T-helper 1 cell treated with Interleukin-12 subunit alpha and Interleukin-12 subunit beta and Interleukin-4 antibody, amounts not matched to agents 30 ng/mL and 1 ng/mL, for 36 hours (primary cell): ENCODE results near the gene PPP1R16B. TPM values are rescaled to one million over a fixed set of nuclear protein-coding genes. Genes with fewer than 3 reads are reported as not detected.

Experiments used
- intact Hi-C: fragments of 100-400 bp; cut with micrococcal nuclease; formaldehyde crosslinking; loops from one replicate; pipeline ENCODE4 v1.15.1; 2024
- total RNA-seq: library from RNA; stranded (reverse); gene quantifications from 2 replicates; pipeline ENCODE4 v1.2.3, GENCODE V29; 2022

Gene PPP1R16B
- total RNA-seq, 1 donor from 2014 or later, result 102 TPM

DNA sequence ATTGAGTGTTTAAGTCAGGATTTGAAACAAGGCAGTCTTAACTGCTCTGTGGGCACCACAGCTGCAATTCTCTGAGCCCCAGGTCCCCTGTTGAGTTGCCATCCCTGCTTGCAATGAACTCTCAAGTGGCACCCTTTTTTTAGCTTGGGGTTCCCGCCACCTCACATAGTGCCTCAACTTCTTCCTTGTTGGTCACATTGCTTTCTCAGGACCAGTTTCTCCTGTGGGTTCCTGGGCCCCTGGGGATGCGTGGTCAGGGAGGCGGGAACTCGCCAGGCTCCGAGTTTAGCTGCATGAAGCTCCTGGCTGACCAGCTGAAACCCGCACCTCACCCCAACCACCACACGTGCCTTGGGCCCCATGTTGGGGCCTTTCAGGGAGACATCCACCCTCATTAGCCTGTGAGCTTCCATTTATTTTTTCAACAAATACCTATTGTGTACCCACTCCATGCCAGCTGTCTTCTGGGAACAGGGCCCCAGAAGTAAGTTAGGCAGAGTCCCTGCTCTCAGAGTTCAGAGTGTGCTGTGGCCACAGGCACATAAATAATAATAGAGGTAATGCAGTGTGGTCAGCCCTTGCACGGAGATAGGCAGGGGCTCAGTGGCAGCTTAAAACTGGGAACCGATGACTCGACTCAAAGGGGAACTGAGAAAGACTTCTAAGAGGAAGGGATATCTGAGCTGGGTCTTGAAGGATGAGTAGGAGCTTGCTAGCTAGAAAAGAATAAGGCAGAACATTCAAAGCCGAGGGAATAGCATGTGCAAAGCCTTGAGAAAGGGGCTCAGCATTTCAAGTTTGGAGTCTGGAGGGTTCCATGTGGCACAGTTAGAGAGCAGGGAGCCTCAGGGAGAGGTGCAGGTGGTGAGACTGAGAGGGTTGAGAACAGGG, 86.8 kb downstream of the PPP1R16B start:
- intact Hi-C loops, result loop anchor here (5.0 kb wide), 1 partner anchor 35 kb away; no protein-coding TSS in a partner anchor

DNA sequence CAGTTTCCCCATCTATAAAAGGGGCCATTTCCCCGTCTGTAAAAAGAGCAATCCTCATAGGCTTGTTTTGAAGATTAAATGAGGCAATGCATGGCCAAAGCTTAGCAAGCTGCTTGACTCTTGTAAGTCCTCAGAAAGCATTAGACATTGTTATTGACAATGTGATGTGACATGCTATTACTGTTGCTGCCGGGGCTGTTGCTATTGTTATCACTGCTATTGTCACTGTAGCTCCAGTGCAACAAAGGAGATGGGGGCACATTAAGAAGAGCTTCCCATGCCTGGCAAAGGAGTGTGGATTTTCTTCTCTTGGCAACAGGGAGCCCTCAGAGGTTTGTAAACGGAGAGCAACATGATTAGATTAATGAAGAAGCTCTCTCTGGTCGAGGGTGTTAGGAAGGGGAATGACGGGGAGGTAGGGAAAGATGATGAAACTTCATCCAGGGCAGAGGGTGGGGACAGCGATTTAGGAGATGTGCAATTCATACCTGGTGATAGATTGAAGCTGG, 87.6 kb downstream of the PPP1R16B start:
- intact Hi-C loops, result loop anchor here (1.0 to 5.0 kb wide), 6 partner anchors 18 to 247 kb away; partner anchors contain the start of gene PPP1R16B

DNA sequence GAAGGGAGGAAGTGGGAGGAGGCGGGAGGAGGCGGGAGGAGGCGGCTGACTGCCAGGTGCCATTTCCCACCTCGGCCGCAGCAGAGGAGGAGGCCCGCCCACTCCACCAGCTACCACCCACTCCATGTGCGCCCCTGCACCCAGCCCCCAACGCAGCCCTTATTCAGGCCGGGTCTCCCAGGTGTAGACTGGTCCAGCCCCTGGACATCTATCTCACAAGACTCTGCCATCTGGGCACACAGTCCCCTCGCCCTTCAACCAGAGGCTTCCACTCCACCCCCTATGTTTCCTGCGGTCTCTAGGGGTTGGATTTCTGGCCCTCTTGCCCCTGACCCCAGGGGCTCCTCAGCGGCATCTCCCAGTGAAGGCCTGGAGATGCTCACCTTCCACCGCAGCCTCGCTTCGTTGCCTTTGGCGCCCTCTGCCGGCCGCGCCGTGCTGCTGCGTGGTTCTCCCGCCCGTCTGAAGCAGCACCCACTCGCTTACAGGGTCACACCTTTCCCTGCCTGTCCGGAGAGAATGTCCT, 88.1 kb downstream of the PPP1R16B start:
- intact Hi-C loops, result loop anchor here (1.0 to 5.0 kb wide), 7 partner anchors 18 to 247 kb away; partner anchors contain the start of genes ACTR5 and PPP1R16B

DNA sequence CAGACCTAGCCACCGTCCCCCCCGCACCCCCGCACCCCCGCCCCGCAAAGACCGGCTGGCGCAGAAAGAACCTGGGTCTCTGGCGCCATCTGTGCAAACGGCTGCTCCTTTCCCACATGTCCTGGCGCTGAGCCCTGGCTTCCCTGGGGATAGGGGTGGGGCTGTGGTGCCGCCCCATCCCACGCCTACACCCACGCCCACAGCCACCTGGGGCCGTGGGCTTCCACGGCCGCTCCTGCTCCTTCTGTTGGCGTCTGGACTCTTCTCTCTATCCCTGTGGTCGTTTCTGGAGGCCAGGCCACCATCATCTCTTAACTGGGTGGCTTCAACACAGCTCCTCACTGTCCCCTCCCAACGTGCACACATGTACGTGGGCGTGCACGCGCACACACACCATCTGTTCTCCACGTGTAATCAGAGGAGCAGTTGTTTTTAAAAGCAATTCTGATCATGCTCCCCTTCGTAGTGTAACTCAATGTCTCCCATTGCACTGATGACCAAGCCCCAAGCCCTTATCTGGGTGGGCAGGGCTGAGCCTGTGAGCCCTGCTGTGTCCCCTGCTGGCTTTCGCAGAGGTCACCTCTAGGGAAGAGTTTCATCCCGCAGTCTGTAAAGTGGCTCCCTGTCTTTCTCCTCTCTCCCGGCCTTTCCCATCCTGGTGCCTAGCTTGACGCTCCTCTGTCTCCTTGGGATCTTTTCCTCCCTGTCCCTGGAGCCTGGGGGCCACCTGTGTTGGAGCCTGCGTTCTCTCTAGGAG, 88.8 kb downstream of the PPP1R16B start:
- intact Hi-C loops, result loop anchor here (1.0 to 5.0 kb wide), 2 partner anchors 37 to 146 kb away; partner anchors contain the start of gene ACTR5

DNA sequence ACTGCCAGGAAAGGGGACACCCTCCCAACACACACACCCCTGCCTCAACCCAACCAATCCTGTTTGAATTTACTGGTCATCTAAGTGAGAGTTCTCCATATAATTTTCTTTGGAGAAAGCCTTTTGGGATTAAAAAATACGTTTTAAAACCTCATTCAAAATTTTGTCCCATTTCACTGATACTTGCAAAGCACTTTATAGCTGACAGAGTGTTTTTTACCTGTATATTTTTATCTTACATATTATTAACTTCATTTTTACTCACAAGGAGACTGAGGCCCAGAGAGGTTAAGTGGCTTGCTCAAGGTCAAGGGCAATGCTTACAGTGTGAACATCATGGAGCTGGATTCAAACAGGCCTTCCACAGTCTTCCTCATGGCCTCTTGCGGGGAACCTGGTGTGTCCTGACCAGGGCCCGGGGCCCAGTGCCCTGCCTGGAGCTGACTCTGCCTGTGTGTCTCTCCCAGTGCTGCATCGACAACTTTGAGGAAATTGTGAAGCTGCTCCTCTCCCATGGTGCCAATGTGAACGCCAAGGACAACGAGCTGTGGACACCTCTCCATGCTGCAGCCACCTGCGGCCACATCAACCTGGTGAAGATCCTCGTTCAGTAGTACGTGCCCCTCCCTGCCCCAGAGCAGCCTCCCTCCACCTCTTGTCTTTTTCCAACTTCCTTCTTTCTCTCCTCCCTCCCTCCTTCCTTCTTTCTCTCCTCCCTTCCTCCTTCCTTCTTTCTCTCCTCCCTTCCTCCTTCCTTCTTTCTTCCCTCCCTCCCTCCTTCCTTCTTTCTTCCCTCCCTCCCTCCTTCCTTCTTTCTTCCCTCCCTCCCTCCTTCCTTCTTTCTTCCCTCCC, 89.8 kb downstream of the PPP1R16B start:
- intact Hi-C loops, result no loop called here

DNA sequence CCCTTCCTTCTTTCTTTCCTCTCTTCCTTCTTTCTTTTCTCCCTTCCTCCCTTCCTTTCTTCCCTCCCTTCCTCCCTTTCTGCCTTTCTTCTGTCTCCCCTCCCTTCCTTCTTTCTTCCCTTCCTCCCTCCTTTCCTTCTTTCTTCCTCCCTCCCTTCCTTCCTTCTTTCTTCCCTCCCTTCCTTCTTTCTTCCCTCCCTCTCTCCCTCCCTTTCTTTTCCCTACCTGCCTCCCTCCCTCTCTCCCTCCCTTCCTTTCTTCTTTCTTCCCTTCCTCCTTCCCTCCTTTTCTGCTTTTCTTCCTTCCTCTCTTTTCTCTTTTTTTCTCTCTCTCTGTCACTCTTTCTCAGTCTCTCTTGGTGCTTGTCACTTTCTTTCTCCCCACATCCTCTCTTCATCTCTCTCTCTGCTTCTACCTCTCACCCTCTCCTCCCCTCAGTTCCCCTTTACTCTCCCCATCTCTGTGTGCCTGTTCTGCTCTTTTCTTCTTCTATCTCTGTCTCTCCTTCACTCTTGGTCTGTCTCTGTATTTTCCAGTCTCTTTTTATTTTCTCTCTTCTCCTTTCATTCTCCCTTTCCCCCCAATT, 90.6 kb downstream of the PPP1R16B start:
- intact Hi-C loops, result no loop called here

DNA sequence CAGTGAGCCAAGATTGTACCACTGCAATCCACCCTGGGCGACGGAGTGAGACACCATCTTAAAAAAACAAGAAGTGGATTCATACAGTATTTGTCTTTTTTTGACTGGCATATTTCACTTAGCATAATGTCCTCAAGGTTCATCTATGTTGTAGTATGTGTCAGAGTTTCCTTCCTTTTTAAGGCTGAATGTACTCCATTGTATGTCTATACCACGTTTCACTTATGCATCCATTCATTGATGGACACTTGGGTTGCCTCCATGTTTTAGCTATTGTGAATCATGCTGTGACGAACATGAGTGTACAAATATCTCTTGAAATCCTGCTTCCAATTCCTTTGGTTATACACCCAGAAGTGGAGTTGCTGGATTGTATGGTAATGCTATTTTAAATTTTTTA, 91.8 kb downstream of the PPP1R16B start:
- intact Hi-C loops, result no loop called here

DNA sequence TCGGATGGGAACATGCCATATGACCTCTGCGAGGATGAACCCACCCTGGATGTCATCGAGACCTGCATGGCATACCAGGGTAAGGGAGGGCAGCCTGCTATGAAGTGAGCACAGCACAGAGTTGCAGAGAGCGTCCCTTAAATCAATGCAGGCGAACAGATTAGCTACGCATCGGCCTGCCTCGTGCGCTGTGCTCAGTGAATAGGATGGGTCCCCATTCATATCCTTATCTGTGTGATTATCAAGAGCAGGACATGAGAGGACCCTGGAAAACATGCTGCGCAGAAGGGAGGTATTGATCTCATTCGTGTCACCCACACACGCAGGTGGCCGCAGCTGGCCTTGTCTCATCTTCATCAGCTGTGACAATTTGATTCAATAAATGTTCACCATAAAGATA, 95.1 kb downstream of the PPP1R16B start:
- intact Hi-C loops, result no loop called here

DNA sequence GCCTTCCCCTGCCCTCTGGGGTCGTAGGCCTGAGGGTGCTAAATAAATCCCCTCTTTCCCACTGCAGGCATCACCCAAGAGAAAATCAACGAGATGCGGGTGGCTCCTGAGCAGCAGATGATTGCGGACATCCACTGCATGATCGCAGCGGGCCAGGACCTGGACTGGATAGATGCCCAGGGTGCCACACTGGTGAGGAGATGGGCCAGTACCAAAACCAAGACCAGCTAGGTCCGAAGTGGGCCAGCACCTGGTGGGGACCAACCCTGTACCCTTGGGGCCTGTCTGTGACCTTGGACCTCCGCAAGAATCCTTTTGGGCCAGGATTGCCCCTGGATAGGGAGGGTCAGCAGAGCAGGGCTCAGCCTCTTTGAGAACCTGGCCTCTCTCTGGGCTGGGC, 97.1 kb downstream of the PPP1R16B start:
- intact Hi-C loops, result no loop called here

DNA sequence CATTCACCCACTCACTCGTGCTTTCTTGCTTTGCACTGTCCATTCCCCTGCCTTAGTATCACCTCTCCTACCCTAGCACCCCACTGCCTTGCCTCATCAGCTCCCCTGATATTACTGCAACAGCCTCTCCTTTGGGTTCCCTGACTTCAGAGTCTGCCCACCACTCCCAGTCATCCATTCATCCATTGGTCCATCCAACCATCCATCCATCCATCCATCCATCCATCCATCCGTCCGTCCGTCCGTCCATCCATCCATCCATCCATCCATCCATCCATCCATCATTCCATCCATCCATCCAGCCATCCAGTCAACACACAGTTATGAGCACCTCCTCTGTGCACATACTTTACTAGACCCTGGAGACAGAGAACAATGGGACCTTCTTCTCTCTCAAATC, 97.8 kb downstream of the PPP1R16B start:
- intact Hi-C loops, result no loop called here

DNA sequence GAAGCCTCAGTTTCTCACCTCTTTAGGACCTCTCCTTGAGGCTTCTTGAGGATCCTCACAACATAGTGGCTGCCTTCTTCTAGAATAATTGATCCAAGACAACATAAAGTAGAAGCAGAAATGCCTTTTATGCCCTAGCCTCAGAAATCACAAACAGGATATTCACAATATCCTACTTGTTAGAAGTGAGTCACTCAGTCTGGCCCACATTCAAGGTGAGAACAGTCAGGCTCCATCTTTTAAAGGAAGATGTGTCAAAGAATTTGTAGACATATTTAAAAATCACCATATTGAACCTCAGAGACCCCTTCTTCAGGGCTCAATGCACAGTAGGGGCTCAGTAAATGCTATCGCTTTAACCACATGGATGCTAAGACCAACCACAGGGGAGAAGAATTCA, 99.9 kb downstream of the PPP1R16B start:
- intact Hi-C loops, result no loop called here

DNA sequence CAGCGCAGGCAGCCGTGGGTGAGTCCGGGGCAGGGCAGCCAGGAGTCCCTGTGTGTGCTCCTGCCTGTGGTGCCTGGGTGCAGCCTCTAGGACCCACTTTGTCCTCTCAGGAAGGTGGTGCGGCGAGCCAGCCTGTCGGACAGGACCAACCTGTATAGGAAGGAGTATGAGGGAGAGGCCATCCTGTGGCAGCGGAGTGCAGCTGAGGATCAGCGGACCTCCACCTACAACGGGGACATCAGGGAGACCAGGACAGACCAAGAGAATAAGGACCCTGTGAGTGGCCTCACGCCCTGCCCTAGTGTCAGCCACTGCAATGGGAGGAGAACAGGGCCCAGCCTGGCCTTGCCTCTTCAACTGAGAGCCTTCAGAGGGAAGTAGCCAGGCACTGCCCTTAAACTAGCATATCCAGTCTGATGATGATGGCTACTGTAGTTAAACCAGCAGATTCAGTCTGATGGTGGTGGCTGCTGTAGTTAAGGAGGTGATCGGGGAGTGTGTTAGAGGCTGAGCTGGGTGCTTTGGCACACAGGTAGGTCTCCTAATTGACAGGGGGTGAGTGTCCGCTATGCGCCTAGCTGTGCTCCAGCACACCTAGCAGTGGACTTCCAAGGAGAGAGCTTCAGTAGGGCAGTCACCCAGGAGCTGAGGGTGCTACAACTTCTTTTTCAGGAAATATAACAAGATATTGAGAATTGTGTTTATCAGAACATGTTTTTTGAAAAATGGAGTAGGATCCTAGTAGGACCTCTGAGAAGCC, 102.6 kb downstream of the PPP1R16B start:
- intact Hi-C loops, result no loop called here

DNA sequence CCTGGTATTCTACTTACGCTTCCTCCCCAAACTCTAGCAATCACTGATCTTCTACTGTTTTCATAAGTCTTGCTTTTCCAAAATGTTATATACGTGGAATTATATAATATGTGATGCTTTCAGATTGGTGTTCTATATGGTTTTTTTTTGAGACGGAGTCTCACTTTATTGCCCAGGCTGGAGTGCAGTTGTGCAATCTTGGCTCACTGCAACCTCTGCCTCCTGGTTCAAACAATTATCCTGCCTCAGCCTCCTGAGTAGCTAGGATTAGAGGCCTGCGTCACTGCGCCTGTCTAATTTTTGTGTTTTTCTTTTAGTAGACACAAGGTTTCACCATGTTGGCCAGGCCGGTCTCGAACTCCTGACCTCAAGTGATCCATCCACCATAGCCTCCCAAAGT, 109.9 kb downstream of the PPP1R16B start:
- intact Hi-C loops, result no loop called here

DNA sequence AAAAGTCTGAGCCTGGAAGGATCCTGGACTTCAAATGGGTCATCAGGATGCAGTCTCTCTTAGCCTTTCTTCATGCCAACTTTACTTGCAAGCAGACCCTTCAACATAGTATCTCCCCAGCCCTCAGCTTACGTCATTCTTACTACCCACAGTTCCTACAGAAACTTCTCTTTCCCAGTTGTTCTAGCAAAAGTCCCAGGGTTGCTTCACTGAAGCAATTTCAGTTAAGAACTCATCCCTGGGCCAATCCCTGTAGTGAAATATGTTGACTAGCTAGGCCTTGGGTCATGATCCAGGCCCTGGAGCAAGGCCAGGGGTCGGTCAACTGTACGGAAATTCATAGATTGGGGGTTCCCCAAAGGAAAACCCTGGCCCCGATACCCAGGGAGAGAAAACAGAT, 112.2 kb downstream of the PPP1R16B start:
- intact Hi-C loops, result no loop called here

DNA sequence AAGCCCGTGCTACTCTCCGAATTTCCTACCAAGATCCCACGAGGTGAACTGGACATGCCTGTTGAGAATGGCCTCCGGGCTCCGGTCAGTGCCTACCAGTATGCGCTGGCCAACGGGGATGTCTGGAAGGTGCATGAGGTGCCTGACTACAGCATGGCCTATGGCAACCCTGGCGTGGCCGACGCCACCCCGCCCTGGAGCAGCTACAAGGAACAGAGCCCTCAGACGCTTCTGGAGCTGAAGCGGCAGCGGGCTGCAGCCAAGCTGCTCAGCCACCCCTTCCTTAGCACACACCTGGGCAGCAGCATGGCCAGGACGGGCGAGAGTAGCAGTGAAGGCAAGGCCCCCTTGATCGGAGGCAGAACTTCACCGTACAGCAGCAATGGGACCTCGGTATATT, 112.7 kb downstream of the PPP1R16B start:
- intact Hi-C loops, result no loop called here

DNA sequence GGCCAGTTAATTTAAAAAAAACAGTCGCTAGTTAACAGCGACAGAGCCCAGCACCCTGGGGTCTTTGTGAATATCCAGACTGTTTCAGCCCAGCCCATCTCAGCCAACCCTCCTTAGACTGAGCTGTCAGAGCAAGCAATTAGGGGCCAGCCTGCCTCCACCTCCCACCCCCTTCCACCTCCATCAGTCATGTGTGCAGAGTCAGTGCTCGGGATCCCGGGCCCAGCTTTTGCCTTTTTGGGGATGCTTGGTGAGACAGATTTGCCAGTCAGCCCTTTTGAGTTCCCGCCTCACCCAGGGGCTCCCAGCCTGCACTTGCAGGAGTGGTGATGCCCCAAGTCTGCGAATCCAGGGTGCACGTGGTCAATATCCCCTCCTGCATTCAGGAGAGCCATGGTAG, 114.2 kb downstream of the PPP1R16B start:
- intact Hi-C loops, result no loop called here

DNA sequence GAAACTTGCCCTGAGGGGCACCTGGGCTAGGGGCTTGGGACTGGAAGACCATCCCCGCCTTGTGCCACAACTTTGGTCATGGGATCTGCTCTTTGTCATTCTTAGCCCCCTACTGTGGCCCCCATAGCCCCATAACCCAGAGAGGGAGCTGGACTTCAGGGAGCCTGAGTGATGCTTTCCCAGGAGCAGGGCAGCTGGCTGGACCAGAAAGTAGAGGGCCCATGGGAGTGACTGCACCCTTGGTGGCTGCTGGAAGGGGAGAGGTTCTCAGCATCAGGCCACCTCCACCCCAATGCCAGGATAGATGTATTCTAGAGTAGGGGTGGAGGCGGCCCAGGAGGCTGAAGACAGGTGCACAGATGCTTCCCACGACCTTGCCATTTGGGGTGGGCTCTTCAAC, 114.9 kb downstream of the PPP1R16B start:
- intact Hi-C loops, result no loop called here

DNA sequence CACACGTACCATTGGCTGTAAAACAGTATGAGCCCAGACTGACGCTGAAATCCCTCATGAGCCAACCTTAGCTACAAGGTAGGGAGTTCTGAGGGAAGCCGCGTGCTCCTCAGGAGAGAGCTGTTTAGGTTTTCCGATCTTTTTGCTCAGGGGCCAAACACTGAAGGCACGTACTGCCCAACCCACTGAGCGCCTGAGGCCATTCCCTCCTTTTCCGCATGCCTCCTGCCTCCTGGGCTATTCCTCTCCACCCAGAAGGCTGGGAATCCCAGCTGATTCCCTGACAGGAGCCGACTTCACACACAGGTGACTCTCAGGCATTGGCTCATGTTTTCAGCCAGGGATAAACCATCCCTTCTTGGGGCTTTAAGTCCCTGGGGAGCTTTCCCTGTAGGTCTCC, 115.4 kb downstream of the PPP1R16B start:
- intact Hi-C loops, result no loop called here

DNA sequence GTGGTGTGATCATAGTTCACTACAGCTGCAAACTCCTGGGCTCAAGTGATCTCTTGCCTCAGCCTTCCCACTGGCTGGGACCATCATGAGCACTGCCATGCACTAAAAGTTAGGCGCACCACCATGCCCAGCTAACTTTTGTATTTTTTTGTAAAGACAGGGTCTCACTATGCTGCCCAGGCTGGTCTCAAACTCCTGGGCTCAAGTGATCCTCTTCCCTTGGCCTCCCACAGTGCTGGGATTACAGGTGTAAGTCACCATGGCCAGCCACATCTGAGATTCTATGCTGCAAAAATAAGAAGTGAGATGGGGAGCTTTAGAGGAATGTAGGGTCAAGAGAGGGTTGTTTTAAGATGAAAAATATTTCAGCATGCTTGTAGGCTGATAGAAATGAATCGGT, 119.2 kb downstream of the PPP1R16B start:
- intact Hi-C loops, result no loop called here
